Smooth muscle cell of the umbilical artery (primary cell): ENCODE measurements around the gene FBN3. TPM values are rescaled to one million over a fixed set of nuclear protein-coding genes. Genes with fewer than 3 reads are reported as not detected.

Experiments used
- total RNA-seq: library from RNA; depleted of rRNA; stranded (reverse); fragments of >200 nt; gene quantifications from 2 replicates; pipeline ENCODE4 v1.2.3, GENCODE V29; 2014

FBN3 gene
- not detected in 2 replicates for total RNA-seq

GRCh38 chr19:8149261-8150094 lies at the start of gene FBN3:
Gene FBN3 (minus strand): TSS chr19:8149592. CDS start chr19:8147480, 2,112 bp downstream.

DNA sequence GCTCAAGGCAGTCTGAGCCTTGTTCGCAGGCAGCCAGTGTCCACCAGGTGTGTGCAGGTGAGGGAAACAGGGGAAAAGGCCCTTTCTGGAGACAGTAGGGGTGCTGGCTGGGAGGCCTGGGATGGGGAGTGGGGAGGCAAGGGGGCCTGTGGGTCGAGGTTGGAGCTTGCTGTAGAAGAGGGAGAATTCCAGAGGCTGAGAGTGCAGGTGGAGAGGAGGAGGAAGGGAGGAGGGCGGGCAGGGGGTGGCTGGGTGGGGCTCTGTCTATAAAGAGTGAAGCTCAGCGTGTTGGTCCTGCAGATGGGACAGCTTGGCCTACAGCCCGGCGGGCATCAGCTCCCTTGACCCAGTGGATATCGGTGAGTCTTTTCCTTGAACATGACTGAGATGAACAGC lies 96.9 kb downstream of the FBN3 start, which contains the start of gene CCL25:
TSS of gene CCL25 (plus strand) at position 297 of the 396 bp plus-strand sequence. CDS start 290 bp downstream, outside the sequence.

Other genes starting within 250 kb of the FBN3 start
- gene MAP2K7, start 245.7 kb downstream of the FBN3 start, total RNA-seq: 7.4 and 13.7 TPM in 2 replicates
- 1.7 and 2.7 TPM in 2 replicates for gene TGFBR3L, start 234.8 kb downstream of the FBN3 start, total RNA-seq
- 9.5 and 19.7 TPM in 2 replicates for gene SNAPC2, start 229.3 kb downstream of the FBN3 start, total RNA-seq
- 2.1 and 9.5 TPM in 2 replicates for gene CTXN1, start 223.5 kb downstream of the FBN3 start, total RNA-seq
- gene TIMM44, start 205.9 kb downstream of the FBN3 start, total RNA-seq: 42.5 and 45.9 TPM in 2 replicates
- 35.6 and 74.0 TPM in 2 replicates for gene ELAVL1, start 144.0 kb downstream of the FBN3 start, total RNA-seq
- gene CCL25, start 96.8 kb downstream of the FBN3 start, total RNA-seq: not detected in 2 replicates
- 11.0 and 19.0 TPM in 2 replicates for gene CERS4, start 59.8 kb upstream of the FBN3 start, total RNA-seq
- gene CD320, start 158.8 kb upstream of the FBN3 start, total RNA-seq: 49.6 and 52.1 TPM in 2 replicates
- gene NDUFA7, start 171.8 kb upstream of the FBN3 start, total RNA-seq: 6.8 and 8.0 TPM in 2 replicates
- 200 and 362 TPM in 2 replicates for gene RPS28, start 171.9 kb upstream of the FBN3 start, total RNA-seq
- gene KANK3, start 193.7 kb upstream of the FBN3 start, total RNA-seq: 0.18 TPM in 1 of 2 replicates, not detected in the other
- 8.6 and 13.4 TPM in 2 replicates for gene ANGPTL4, start 214.6 kb upstream of the FBN3 start, total RNA-seq
- 37.1 and 73.7 TPM in 2 replicates for gene RAB11B, start 240.8 kb upstream of the FBN3 start, total RNA-seq